Raji (cell line): ENCODE data around the gene ACTC1.

Experiments used
- POLR2A ChIP-seq: IDR thresholded peaks from 2 replicates; pipeline ENCODE4 v1.6.1; 2011; ENCODE audit warnings: low read depth, low read length, control low read depth; ENCODE audit not compliant: insufficient read depth

Gene ACTC1

DNA sequence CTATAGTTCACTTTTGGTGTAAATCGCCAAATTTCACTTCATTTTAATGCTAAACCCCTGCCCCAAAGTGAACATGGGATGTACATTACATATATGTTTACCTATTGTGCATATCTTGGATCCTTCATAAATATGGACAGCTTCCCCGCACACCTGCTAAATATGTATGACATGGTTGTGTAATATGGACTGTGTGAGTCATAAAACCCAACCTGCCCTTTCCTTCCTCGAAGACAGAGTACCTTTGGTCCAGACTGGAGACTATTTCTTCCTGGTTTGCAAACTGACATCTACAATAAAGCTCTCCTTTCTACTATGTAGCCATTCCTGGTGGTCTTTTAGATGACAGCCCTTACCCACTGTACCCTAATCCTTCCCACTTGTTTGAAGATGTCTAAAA lies 12.4 kb downstream of the ACTC1 start:
- no peak for TF ChIP-seq POLR2A

DNA sequence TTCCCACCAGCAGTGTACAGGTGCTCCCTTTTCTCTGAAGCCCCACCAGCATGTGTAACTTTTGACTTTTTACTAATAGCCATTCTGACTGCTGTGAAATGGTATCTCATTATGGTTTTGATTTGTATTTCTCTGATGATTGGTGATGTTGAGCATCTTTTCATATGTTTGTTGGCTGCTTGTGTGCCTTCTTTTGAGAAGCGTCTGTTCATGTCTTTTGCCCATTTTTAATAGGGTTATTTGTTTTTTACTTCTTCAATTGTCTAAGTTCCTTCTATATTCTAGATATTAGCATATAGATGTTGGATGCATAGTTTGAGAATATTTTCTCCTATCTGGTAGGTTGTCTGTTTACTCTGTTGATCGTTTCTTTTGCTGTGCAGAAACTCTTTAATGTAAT lies 14.6 kb downstream of the ACTC1 start:
- no peak for TF ChIP-seq POLR2A

DNA sequence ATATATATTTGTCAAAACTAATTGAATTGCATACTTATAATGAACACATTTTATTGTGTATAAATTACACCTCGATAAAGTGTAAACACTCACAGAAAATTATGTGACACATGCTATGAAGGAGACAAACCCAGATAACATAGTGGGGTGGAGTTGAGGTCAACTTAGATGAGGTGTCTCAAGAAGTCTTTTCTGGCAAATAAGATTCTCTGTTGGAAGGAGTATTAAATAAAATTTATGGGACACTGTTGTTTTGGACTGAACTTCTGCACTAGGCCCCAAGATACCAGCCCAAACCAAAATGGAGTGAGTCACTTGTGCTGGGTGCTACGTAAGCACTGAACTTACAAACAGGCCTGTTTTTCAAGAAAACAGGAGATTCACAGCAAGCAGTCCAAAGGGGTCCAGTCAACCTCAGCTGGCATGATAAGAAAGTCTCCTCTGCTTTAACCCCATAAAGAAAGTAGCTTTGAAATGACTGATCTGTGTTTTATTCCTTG lies 18.7 kb downstream of the ACTC1 start:
- TF ChIP-seq POLR2A: no peak

DNA sequence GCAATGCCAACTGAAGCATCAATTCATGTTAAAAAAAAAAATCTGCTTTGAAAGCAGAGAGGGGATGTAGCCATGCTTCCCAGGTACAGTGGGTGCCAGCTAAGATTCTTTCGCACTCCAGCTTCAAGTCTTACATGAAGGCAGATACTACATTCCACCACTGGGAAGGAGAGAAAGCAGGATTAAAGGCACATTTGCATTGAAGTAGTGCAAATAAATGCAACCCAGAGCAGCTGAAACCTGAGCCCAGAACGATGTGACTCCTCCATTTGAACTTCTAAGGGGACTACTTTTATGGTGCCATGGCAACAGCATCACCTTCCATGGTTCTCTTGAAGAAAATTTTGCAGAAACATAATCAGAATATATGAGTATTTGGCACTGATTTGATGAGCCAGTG lies 21.4 kb downstream of the ACTC1 start:
- TF ChIP-seq POLR2A: no peak

DNA sequence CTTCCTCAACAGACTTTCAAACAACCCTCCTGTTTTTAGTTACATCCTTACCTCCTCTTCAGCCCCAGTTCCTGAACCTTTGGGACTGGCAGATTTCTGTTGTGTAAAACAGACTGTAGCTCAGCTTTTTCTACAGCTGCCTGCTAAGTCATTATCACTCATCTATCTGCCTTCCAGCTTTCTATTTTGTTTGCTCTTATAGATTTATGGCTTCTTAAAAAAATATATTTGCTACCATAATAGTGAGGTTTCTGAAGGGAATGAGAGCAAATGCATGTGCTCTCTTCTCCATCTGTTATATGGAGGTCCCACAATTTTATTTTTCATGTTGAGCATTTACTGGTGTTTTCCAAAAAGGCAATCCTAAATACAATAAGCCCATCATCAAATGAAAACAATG lies 22.3 kb downstream of the ACTC1 start:
- TF ChIP-seq POLR2A: no peak

DNA sequence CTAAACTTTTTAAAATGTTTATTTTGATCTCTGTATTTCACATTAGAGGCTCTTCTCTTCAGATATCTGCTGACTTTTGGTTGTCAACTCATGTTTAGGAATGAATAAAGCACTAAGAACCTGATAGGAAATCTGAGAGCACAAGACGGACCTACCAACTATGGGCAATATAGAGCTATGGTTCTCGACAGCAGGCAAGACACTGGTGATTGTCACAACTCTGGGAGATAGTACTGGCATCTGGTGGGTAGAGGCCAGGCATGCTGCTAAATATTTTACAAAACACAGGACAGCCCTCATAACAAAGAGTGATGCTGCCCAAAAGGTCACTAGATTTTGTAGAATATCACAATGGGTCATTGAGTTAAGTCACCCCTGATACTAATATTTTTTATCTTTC lies 23.0 kb downstream of the ACTC1 start:
- TF ChIP-seq POLR2A: no peak

DNA sequence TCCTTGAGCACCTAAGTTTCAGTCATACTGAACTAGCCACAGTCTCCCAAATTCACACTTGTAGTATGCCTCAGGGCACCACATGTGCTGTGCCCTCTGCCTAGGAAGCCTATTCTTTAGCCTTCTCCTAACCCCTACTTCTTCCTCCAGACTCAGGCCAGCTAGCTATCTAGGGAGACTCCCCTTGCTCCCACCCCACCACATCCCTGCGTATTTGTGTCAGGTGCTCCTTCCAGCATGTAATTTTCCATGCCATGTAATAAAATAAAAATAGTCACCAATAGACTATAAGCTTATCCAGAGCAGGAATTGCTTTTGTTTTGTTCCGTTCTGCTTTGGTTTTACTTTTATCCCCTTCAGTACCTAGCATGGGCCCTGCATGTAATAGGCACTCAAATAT lies 25.6 kb downstream of the ACTC1 start:
- no peak for TF ChIP-seq POLR2A

DNA sequence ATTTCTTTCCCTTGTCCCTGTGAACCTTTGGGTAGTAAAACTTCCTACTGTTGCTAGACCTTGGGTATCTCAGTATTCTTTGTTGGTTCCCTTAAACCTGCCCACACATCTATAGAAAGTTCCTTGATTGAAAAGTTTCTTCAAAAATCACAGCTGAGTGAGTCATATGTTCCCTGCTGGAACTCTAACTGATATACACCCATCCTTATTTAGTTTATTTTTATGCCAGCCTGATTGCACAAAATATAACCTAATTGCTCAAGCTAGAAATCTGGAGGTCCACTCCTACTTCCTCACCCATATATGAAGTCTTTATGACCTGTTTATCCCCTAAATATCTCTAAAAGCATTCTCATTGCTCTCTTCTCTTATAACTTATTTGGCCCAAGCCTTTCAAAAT lies 26.8 kb downstream of the ACTC1 start:
- no peak for TF ChIP-seq POLR2A

DNA sequence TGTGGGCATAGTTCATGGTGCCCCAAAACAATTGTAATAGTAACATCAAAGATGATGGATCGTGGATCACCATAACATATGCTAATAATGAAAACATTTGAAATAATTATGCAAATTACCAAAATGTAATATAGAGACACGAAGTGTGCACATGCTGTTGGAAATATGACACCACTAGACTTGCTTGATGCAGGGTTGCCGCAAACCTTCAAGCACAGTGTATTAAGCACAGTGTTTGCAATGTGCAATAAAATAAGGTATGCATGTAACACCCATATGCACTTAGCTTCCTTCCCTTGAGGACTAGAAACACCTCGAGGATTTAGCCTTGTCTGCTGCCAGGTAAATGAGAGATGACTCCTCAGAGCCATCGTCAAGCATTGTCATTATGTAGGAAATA lies 29.6 kb downstream of the ACTC1 start:
- no peak for TF ChIP-seq POLR2A

DNA sequence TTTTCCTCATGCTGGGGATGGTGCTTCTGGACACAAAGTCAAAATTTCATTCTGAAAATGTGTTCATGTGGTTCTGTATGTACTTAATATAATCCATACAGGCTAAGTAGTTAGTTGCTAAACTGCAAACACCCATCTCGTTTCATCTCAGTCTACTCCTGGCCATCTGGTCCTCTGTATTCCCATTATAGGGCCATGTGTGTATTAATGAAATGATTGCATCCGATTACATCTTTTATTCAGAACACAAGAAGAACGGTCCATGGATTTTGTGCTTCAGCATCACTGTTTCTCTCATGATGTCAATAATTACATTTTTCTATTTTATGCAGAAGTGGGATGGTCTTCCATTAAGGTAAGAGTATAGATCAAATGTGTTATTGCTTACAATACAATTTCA lies 34.4 kb downstream of the ACTC1 start:
- no peak for TF ChIP-seq POLR2A

DNA sequence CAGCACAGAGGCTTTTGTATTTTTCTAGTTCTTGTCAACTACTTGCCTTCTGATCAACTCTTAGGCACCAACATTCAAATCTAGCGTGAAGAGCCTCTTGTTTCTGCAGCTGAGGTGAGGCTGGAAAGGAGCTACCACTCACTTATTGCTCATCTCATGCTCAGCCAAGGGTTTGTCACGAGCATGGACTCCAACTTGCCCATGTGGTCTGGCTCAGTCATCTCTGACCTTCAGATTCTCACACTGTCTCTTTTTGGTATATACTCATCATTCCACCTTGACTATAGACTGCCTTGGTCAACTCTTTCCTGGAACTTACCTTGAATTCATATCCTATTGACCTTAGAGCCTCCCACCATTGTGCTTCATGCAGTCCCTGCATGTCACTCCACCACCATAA lies 35.4 kb downstream of the ACTC1 start:
- TF ChIP-seq POLR2A: no peak

DNA sequence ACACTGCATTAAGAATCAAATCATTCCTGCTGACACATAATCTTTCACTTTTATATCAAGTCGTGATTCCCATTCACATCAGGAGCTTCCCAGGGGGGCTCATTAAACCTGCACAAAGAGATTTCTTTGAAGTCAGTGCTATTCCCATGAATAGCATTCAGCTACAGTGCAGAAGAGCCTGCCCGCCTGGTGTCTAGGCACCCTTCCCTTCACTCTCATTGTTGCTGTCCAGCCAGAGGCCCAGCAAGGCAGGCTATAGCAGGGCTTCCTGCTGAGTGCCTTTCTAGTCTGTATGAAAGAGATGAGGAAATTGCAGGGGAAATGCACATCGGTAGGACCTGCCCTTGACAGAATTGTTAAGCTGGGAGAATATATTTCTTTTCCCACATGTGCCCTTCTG lies 36.0 kb downstream of the ACTC1 start:
- no peak for TF ChIP-seq POLR2A

DNA sequence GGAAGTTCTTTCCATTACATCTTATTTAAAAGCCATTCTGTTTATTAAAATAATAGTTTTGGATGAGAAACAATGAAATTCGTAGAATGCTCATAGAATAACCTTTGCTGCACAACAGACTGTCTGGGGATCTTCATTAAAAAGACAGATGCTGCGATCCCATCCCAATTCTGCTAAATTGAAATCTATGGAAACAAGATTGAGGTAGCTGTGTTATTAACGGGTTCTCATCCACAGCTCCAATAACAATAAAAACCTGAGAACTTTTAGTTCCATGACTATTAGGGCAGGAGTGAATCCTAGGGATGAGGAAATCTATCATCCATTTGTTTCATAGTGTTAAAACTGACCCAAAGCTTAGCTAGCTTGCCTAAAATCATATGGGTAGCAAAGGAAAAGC lies 38.1 kb downstream of the ACTC1 start:
- TF ChIP-seq POLR2A: no peak

DNA sequence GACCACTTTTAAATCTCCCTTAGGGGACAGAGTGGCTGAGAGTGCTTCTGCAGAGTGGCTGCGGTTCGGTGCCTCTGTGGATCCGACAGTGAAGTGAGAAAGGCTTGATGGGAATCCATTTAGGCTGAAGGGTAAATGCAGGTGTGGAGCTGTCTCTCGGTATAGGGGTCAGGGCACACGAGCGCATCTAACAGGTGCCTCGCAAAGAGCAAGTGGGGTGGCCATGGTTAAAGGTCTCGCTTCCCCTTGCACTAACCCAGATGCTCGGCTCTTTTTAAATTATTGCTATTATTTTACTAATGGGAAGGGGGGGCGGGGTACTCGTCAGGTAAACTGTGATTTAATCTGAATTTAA lies 40.0 kb downstream of the ACTC1 start:
- no peak for TF ChIP-seq POLR2A

DNA sequence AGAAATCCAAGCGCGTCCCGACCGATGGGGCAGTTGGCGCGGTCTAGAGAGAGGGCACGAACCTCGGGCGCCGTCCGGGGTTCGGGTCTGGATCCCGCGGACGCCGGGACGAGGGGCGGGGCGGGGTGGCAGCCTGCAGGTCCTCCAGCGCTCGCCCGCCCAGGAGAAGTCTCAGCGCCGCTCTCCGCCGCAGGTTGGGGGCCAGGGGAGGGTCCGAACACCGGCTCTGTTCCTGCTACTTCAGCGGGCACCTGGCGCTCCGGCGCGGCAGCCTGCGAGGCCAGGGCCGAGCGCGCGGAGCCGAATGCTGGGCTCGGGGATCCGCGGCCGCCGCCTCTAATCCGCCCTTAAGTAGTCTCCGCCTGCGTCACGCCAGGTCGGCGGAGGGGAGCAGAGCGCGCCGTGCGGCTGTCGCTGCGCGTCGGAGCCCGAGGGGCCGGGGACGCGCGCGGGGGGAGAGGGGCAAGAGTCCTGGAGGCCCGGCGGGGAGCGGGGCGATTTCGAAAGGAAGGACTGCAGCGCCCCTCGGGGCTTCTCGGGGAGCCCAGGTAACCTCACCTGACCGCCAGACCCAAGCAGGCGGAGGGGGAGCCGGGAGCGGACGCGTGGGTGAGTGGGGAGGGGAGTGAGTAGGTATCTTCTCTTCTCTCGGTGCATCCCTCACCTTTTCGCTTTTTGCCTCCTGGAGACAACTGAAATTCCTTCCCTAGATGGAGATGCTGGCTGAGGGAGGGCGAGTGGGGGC lies 40.5 kb downstream of the ACTC1 start, which contains the start of gene GJD2:
Gene GJD2, minus strand, starts transcription at position 325 of the 745 bp plus-strand sequence. CDS start 510 bp downstream, outside the sequence.
- no peak for TF ChIP-seq POLR2A

DNA sequence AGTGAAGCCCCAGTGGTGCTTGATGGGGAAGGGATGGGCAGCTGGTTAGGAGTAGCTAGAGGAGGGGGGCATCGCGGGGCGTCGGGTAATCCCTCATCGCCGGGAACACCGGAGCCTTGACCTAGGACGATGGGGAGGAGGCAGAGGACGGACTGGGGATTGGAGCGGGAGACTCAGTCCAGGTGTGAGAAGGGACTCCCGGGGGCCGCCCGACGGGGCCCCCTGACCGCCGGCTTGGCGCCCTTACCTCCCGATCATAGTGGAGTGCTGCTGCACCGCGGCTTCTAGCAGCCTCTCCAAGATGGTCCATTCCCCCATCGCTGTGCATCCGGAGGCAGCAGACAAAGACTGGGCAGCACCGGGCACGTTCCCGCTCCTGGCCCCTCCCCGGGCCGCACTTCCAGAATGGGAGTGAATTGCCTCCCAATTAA lies 41.2 kb downstream of the ACTC1 start:
- TF ChIP-seq POLR2A: no peak

DNA sequence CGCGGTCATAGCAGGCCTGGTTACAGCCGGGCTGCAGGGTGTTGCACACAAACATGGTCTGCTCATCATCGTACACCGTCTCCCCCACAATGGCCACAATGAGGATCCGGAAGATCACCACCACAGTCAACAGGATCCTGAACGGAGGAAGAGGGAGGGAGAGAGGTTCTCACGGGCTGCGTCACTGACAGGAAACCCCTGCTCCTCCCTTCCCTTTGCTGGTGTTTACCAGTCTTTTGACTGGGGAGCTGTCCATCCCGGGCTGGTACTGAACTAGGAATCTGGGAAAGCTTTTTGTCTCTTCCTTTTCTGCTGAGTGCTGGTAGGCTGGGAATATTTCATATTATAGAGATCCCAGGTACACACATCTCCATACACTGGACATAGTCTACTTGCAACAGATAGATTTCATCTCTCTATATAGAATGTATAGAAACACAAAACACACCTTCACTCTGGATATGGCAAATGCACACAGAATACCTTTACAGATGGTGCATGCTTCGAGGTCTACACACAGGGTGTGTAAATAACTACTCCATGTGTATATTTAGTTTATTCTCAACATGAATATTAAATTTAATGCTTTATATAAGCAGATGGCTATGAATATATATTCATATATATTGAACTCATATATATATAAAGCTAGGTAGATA lies 42.0 kb downstream of the ACTC1 start:
- TF ChIP-seq POLR2A: no peak

DNA sequence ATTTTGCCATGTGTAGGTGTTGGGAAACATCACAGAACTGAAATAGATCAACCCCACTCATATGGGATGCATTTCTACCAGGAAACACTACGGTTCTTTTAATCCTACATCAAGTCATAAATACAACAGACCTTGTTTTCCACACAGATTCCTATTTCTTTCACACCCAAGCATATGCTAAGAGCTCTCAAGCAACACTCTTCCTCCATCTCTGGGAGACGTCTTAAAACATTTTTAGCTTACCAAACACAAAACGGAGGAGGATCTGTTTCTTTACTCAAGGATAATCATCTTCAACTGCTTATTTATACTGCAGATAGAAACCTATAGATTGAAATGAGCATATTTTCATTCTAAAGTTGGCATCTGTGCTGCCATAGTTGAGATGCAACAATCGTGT lies 45.7 kb downstream of the ACTC1 start:
- no peak for TF ChIP-seq POLR2A
